HepG2 (cell line): ENCODE data around the gene TUBB. TPM values are rescaled to one million over a fixed set of nuclear protein-coding genes. Genes with fewer than 3 reads are reported as not detected.
A peak's percentile ranks its signal among the peaks of the same experiment; 100 is the strongest.

Experiments used
- AGO2 ChIP-seq: fragments of 200-400 bp; formaldehyde crosslinking; optimal IDR thresholded peaks from 2 replicates; pipeline ENCODE3; 2017; ENCODE audit warnings: mild to moderate bottlenecking, low read depth, low read length, moderate library complexity
- ARNT ChIP-seq: fragments of 450-650 bp; IDR thresholded peaks from 2 replicates; pipeline ENCODE4 v1.6.1; 2017
- ATAD3A ChIP-seq: sonication (generic); formaldehyde crosslinking; IDR thresholded peaks from 2 replicates; pipeline ENCODE4 v1.4.0; 2020; ENCODE audit warnings: missing genetic modification reagents
- GATAD2A ChIP-seq: IDR thresholded peaks from 2 replicates; pipeline ENCODE4 v1.6.1; 2016
- MAZ ChIP-seq, 2 experiments: sonication (generic) in 1 of 2; formaldehyde crosslinking in 1 of 2; IDR thresholded peaks; 2 replicates each; pipeline versions ENCODE4 v1.5.0 to v1.6.1; 2012 to 2020; ENCODE audit warnings: low read depth in 2 of 2, mild to moderate bottlenecking in 2 of 2, borderline replicate concordance in 1 of 2, improper control_type of control experiment in 1 of 2, low read length in 1 of 2, missing genetic modification reagents in 1 of 2, moderate library complexity in 1 of 2
- MYNN ChIP-seq: sonication (generic); formaldehyde crosslinking; IDR thresholded peaks from 2 replicates; pipeline ENCODE4 v1.4.0; 2020; ENCODE audit warnings: mild to moderate bottlenecking, low read depth, missing genetic modification reagents
- ONECUT2 ChIP-seq: sonication (generic); formaldehyde crosslinking; IDR thresholded peaks from 2 replicates; pipeline ENCODE4 v1.4.0; 2020; ENCODE audit warnings: missing genetic modification reagents
- PCBP2 ChIP-seq: fragments of 200-400 bp; formaldehyde crosslinking; optimal IDR thresholded peaks from 2 replicates; pipeline ENCODE3; 2018; ENCODE audit warnings: low read length, low read depth; ENCODE audit not compliant: poor library complexity, severe bottlenecking
- POLR2A ChIP-seq, 2 experiments: IDR thresholded peaks; 2 replicates each; pipeline ENCODE4 v1.6.1; 2011; ENCODE audit warnings: low read depth in 2 of 2, low read length in 2 of 2, mild to moderate bottlenecking in 1 of 2, moderate library complexity in 1 of 2; ENCODE audit not compliant: insufficient read depth in 1 of 2
- SP140L ChIP-seq: sonication (generic); formaldehyde crosslinking; IDR thresholded peaks from 2 replicates; pipeline ENCODE4 v1.4.0; 2020; ENCODE audit warnings: missing genetic modification reagents, borderline replicate concordance
- TARDBP ChIP-seq: sonication (generic); formaldehyde crosslinking; IDR thresholded peaks from 2 replicates; pipeline ENCODE4 v1.8.0; 2022; ENCODE audit warnings: mild to moderate bottlenecking, missing genetic modification reagents
- YY1 ChIP-seq: IDR thresholded peaks from 2 replicates; pipeline ENCODE4 v1.6.1; 2011; ENCODE audit warnings: low read length, low read depth, moderate library complexity, mild to moderate bottlenecking; ENCODE audit not compliant: insufficient read depth, insufficient replicate concordance
- ZNF253 ChIP-seq: sonication (generic); formaldehyde crosslinking; IDR thresholded peaks from 2 replicates; pipeline ENCODE4 v1.8.0; 2022; ENCODE audit warnings: mild to moderate bottlenecking, missing genetic modification reagents, borderline replicate concordance
- ZNF256 ChIP-seq: sonication (generic); formaldehyde crosslinking; conservative IDR thresholded peaks from 2 replicates; pipeline ENCODE4 v1.4.0; 2020; ENCODE audit warnings: missing genetic modification reagents
- ZNF577 ChIP-seq: sonication (generic); formaldehyde crosslinking; IDR thresholded peaks from 2 replicates; pipeline ENCODE4 v1.4.0; 2020; ENCODE audit warnings: mild to moderate bottlenecking, low read depth, missing genetic modification reagents, borderline replicate concordance
- ZNF691 ChIP-seq: sonication (generic); formaldehyde crosslinking; IDR thresholded peaks from 2 replicates; pipeline ENCODE4 v1.4.0; 2020; ENCODE audit warnings: missing genetic modification reagents, low read depth, mild to moderate bottlenecking, borderline replicate concordance
- ZNF75D ChIP-seq: sonication (generic); formaldehyde crosslinking; IDR thresholded peaks from 2 replicates; pipeline ENCODE4 v1.8.1; 2023; ENCODE audit warnings: missing genetic modification reagents, mild to moderate bottlenecking, borderline replicate concordance
- ZNF841 ChIP-seq: sonication (generic); formaldehyde crosslinking; IDR thresholded peaks from 2 replicates; pipeline ENCODE4 v1.8.1; 2023; ENCODE audit warnings: missing genetic modification reagents, borderline replicate concordance
- ZNF891 ChIP-seq: sonication (generic); formaldehyde crosslinking; IDR thresholded peaks from 2 replicates; pipeline ENCODE4 v1.5.0; 2020; ENCODE audit warnings: mild to moderate bottlenecking, missing genetic modification reagents
- polyA plus RNA-seq, 8 experiments: library from polyadenylated mRNA; depleted of rRNA in 3 of 8; stranded (reverse) in 7 of 8; unstranded in 1 of 8; fragments of >200 nt; fragmentation: Illumina TruSeq in 4 of 8; extraction: Trizol in 4 of 8; gene quantifications; 2 replicates each; pipeline versions ENCODE4 v1.2.1 to v1.2.3, GENCODE V29; 2011 to 2016; ENCODE audit warnings: low read depth in 4 of 8, missing spikeins in 1 of 8, mixed read lengths in 1 of 8; ENCODE audit not compliant: insufficient read depth in 1 of 8
- total RNA-seq, 5 experiments: library from RNA; depleted of rRNA; stranded (reverse); fragments of >200 nt; fragmentation: Illumina TruSeq; extraction: Trizol; gene quantifications; 2 replicates each; pipeline ENCODE4 v1.2.3, GENCODE V29; 2016; ENCODE audit warnings: low read depth in 1 of 5
- TF ChIP-seq, protein P1 (sequence below): sonication (generic); formaldehyde crosslinking; IDR thresholded peaks from 2 replicates; pipeline ENCODE4; 2020; ENCODE audit warnings: missing genetic modification reagents, mild to moderate bottlenecking, borderline replicate concordance
- TF ChIP-seq, protein P2 (sequence below): sonication (generic); formaldehyde crosslinking; IDR thresholded peaks from 2 replicates; pipeline ENCODE4 v1.4.0; 2020; ENCODE audit warnings: low read depth, mild to moderate bottlenecking, missing genetic modification reagents
- TF ChIP-seq, protein P3 (sequence below): sonication (generic); formaldehyde crosslinking; IDR thresholded peaks from 2 replicates; pipeline ENCODE4 v1.4.0; 2020; ENCODE audit warnings: mild to moderate bottlenecking, missing genetic modification reagents

The TUBB gene
- total and polyA plus RNA-seq, 2 of the 13 experiments (the other 11 are each of a cell fraction or from before 2014, with no cell fraction given): 911 to 1,163 TPM

DNA sequence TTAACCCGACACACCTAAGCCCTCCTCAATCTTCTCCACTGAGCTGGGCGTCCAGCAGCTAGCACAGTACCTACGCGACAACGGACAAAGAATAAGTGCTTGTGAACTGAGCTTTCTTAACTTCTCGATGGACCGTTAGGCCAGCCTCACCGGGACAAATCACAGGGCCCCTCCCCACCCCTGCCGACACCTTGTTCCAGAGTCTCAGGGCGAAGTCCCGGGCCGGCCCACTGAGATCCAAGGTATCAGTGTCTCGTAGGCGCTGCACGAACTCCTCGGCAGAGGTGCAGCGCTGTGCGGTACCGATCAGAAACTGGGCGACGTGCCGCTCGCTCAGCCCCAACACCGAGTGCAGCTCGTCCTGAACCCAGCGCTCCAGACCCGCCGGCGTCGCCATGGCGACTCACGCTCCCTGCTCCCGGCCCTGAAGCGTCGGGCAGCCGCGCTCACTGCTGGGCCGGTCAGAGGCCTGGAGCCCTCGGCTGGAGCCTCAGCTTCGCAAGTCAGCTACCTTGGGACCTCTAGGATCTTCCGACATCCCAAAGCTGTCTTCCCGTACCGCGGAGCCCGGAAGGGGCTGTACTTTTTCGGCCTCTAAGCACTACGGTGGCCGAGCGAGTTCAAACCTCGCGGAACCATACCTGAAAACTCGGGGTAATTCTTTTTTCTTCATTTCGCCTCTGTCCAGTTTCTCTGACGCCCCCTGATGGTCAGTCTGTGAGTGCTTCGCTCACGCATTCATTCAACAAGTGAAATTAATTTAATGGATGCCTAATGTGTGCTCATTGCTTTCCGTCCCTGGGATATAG, 47.5 kb upstream of the TUBB start, which contains the start of gene DHX16 (continued):
- TF ChIP-seq ZNF691: no peak
- TF ChIP-seq ZNF577 (CRISPR knock-in tag): no peak
- TF ChIP-seq ZNF253: no peak
- TF ChIP-seq POLR2A (IDR thresholded peaks at IDR 0.05; ENCODE audit: insufficient read depth in 1 of 2, low read depth in 2 of 2, low read length in 2 of 2): peak; percentile 79 to 81
- TF ChIP-seq ZNF75D (CRISPR knock-in tag): 0 out of 2 replicates have a peak, but pooled peaks have one; percentile 69
- no peak for TF ChIP-seq MAZ (IDR thresholded peaks at IDR 0.05; ENCODE audit: borderline replicate concordance, low read depth, low read length)
- peak; percentile 52; the same call in 1 of the 2 replicates for TF ChIP-seq MAZ (CRISPR knock-in tag; IDR thresholded peaks at IDR 0.05; ENCODE audit: low read depth)
- TF ChIP-seq MYNN: no peak; the same call in 1 of the 2 replicates
- TF ChIP-seq, protein P1, sequence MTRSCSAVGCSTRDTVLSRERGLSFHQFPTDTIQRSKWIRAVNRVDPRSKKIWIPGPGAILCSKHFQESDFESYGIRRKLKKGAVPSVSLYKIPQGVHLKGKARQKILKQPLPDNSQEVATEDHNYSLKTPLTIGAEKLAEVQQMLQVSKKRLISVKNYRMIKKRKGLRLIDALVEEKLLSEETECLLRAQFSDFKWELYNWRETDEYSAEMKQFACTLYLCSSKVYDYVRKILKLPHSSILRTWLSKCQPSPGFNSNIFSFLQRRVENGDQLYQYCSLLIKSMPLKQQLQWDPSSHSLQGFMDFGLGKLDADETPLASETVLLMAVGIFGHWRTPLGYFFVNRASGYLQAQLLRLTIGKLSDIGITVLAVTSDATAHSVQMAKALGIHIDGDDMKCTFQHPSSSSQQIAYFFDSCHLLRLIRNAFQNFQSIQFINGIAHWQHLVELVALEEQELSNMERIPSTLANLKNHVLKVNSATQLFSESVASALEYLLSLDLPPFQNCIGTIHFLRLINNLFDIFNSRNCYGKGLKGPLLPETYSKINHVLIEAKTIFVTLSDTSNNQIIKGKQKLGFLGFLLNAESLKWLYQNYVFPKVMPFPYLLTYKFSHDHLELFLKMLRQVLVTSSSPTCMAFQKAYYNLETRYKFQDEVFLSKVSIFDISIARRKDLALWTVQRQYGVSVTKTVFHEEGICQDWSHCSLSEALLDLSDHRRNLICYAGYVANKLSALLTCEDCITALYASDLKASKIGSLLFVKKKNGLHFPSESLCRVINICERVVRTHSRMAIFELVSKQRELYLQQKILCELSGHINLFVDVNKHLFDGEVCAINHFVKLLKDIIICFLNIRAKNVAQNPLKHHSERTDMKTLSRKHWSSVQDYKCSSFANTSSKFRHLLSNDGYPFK (CRISPR knock-in tag): peak; percentile 93; the same call in 1 of the 2 replicates
- TF ChIP-seq, protein P2, sequence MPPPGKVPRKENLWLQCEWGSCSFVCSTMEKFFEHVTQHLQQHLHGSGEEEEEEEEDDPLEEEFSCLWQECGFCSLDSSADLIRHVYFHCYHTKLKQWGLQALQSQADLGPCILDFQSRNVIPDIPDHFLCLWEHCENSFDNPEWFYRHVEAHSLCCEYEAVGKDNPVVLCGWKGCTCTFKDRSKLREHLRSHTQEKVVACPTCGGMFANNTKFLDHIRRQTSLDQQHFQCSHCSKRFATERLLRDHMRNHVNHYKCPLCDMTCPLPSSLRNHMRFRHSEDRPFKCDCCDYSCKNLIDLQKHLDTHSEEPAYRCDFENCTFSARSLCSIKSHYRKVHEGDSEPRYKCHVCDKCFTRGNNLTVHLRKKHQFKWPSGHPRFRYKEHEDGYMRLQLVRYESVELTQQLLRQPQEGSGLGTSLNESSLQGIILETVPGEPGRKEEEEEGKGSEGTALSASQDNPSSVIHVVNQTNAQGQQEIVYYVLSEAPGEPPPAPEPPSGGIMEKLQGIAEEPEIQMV: no peak
- TF ChIP-seq, protein P3, sequence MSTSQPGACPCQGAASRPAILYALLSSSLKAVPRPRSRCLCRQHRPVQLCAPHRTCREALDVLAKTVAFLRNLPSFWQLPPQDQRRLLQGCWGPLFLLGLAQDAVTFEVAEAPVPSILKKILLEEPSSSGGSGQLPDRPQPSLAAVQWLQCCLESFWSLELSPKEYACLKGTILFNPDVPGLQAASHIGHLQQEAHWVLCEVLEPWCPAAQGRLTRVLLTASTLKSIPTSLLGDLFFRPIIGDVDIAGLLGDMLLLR: no peak
- TF ChIP-seq SP140L (CRISPR knock-in tag): no peak
- no peak for TF ChIP-seq ARNT
- no peak; the same call in 1 of the 2 replicates for TF ChIP-seq ZNF256 (CRISPR knock-in tag)
- no peak for TF ChIP-seq PCBP2
- peak; percentile 77 for TF ChIP-seq YY1
- peak; percentile 67 for TF ChIP-seq AGO2
- TF ChIP-seq ONECUT2 (CRISPR knock-in tag): 0 out of 2 replicates have a peak, but pooled peaks have one; percentile 26
- TF ChIP-seq ZNF891 (CRISPR knock-in tag): peak; percentile 93; the same call in 1 of the 2 replicates
- TF ChIP-seq TARDBP (CRISPR knock-in tag): peak; percentile 84
- peak; percentile 73 for TF ChIP-seq GATAD2A (CRISPR knock-in tag)
- TF ChIP-seq ATAD3A (CRISPR knock-in tag): no peak
- no peak for TF ChIP-seq ZNF841 (CRISPR knock-in tag)
